Activated naive CD8-positive, alpha-beta T cell treated with anti-CD3 and anti-CD28 coated beads for 36 hours (primary cell): ENCODE data around the gene PSENEN. TPM values are rescaled to one million over a fixed set of nuclear protein-coding genes. Genes with fewer than 3 reads are reported as not detected.
"Not testable (repeated sequence)": the region's sequence is repeated elsewhere in the genome, so short reads cannot be mapped to it uniquely, and the experiment has no call there.

Source experiments
- DNase-seq: peaks from one replicate; pipeline ENCODE4 v3.0.0; 2021
- H3K27ac Mint-ChIP-seq: one replicate; pipeline ENCODE4 v1.8.0; 2022; ENCODE audit warnings: mild to moderate bottlenecking, moderate library complexity, mixed read lengths
- H3K27me3 Mint-ChIP-seq: one replicate; pipeline ENCODE4 v1.8.0; 2022; ENCODE audit warnings: mild to moderate bottlenecking, mixed read lengths
- H3K36me3 Mint-ChIP-seq: one replicate; pipeline ENCODE4 v1.8.0; 2021; ENCODE audit warnings: mild to moderate bottlenecking, mixed read lengths
- H3K4me1 Mint-ChIP-seq: one replicate; pipeline ENCODE4 v1.8.0; 2021; ENCODE audit warnings: mixed read lengths
- H3K4me3 Mint-ChIP-seq: one replicate; pipeline ENCODE4 v1.8.0; 2022; ENCODE audit warnings: mild to moderate bottlenecking, moderate library complexity, mixed read lengths
- H3K9me3 Mint-ChIP-seq: one replicate; pipeline ENCODE4 v1.8.0; 2022; ENCODE audit warnings: mixed read lengths
- total RNA-seq, 2 experiments: library from RNA; stranded (reverse); gene quantifications; one replicate each; pipeline ENCODE4 v1.2.3, GENCODE V29; 2021

The PSENEN gene
- total RNA-seq, 2 experiments from 2014 or later: 38.5 to 41.6 TPM

DNA sequence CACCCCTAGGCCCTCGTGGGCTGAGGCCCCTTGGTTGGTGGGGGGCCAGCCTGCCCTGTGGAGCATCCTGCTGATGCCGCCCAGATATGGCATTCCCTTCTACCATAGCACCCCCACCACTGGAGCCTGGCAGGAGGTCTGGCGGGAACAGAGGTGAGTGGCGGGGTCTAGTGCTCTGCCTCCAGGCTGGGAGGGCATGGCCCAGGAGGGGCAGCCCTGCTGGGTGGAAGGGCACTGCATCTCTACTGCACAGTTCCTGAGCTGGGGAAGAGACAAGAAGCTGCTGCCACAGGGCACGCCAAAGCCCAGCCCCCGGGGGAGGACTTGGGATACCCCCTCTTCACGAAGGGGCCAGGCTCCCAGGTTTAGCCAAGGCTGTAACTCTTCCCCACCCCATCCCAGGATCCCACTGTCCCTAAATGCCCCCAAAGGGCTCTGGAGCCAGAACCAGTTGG lies 30.1 kb upstream of the PSENEN start:
- Mint-ChIP-seq H3K36me3 (peaks cover 59% of the 10 kb centered on the region), H3K4me3 (peak overlapping the region; percentile 93), H3K27me3 (peaks cover 16% of the 10 kb centered on the region), H3K27ac (peak overlapping the region; percentile 98), H3K9me3 (peaks cover 2% of the 10 kb centered on the region), H3K4me1 (peaks cover 46% of the 10 kb centered on the region)
- no peak for DNase-seq

DNA sequence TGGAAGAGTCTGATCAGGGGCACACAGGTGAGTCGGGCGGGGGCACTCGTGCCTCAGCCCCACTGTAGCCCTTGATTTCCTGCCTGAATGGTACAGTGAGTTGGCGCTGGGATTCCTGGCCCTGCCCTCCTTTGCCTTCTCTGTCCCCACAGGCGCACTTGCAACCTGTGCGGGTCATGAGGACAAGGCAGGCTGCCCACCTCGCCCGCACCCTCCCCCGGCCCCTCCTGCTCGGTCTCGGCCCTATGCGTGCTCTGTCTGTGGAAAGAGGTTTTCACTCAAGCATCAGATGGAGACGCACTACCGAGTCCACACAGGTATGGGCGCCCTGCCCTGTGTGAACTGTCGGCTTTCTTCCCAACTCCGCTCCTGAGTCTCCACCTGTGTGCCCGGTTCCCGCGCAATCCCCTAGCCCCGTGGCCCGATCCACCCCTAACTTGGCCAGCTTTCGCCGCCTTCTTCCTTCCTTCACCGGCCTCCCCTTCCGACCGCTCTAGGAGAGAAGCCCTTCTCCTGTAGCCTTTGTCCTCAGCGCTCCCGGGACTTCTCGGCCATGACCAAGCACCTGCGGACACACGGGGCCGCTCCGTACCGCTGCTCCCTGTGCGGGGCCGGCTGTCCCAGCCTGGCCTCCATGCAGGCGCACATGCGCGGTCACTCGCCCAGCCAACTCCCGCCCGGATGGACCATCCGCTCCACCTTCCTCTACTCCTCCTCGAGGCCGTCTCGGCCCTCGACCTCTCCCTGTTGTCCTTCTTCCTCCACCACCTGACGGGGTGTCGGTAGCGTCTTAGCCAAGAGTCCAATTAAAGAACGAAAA lies 29.3 kb upstream of the PSENEN start:
- peaks cover 2% of the 10 kb centered on the region for H3K9me3 Mint-ChIP-seq
- H3K36me3 Mint-ChIP-seq: peaks cover 62% of the 10 kb centered on the region
- peak overlapping the region; percentile 98 for H3K27ac Mint-ChIP-seq
- peaks cover 16% of the 10 kb centered on the region for H3K27me3 Mint-ChIP-seq
- H3K4me3 Mint-ChIP-seq: peak overlapping the region; percentile 93
- peaks cover 41% of the 10 kb centered on the region for H3K4me1 Mint-ChIP-seq
- DNase-seq: no peak

DNA sequence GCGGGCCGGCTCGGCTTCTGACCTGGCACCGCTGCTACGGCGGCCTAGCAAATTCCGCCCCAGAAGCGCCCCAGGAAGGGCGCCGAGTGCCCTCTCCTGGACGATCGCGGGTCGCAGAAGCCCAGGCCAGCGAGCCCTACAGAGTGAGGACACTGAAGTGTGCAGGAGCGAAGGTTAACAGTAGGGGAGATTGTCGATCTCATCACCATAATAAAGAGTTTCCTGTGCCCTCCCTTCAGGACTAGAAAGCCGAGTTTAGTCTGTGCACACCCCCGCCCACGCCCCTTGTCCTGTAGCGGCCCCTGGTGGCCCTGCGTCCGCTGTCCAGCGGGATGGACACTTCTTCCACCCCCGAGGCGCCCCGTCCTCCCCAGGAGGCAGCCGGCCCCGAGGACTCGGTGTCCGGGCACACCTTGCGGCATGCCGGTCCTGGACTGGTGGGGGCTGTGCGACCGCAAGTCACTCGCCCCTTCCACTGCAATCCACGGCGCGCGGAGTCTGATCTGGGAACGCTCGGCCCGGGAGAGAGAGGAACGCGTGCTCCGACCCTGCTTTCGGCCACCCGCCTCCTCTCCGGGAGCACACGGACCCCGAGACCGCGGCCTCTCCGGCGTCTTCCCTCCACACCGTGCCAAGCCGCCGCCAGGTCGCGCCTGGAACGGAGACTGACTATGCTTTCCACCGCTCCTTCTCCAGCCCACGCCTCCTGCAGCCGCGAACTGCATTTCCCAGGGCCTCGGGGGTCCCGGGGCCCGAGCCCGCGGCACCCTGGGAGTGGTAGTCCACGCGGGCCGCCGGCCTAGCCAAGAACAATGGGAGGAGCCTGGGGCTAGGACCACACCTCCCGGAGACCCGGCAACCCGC lies 28.4 kb upstream of the PSENEN start:
- peak; percentile 99 for DNase-seq
- H3K4me1 Mint-ChIP-seq: peaks cover 41% of the 10 kb centered on the region
- peak overlapping the region; percentile 98 for H3K27ac Mint-ChIP-seq
- H3K4me3 Mint-ChIP-seq: peak overlapping the region; percentile 93
- peaks cover 67% of the 10 kb centered on the region for H3K36me3 Mint-ChIP-seq
- no peaks in the 10 kb centered on the region for H3K9me3 Mint-ChIP-seq
- peaks cover 16% of the 10 kb centered on the region for H3K27me3 Mint-ChIP-seq

GRCh38 chr19:35717665-35718344 lies 27.6 kb upstream of the PSENEN start, which contains the start of gene KMT2B:
KMT2B (plus strand) TSS chr19:35718003; CDS start chr19:35718019, 16 bp downstream.
- H3K36me3 Mint-ChIP-seq: peaks cover 70% of the 10 kb centered on the region
- H3K4me3 Mint-ChIP-seq: peak within 1 kb of the TSS; percentile 93
- H3K9me3 Mint-ChIP-seq: no peaks in the 10 kb centered on the region
- peak within 1 kb of the TSS; percentile 98 for H3K27ac Mint-ChIP-seq
- peaks cover 16% of the 10 kb centered on the region for H3K27me3 Mint-ChIP-seq
- H3K4me1 Mint-ChIP-seq: peaks cover 37% of the 10 kb centered on the region
- no peak for DNase-seq

- Mint-ChIP-seq H3K27ac (peak overlapping the region; percentile 94), H3K36me3 (peaks cover 72% of the 10 kb centered on the region), H3K4me1 (peaks cover 37% of the 10 kb centered on the region), H3K4me3 (peak overlapping the region; percentile 93), H3K9me3 (no peaks in the 10 kb centered on the region), H3K27me3 (peaks cover 16% of the 10 kb centered on the region)
- peak; percentile 79 for DNase-seq
Measured at GRCh38 chr19:35718345-35719041, 27.0 kb upstream of the PSENEN start.

- Mint-ChIP-seq H3K27ac (peak overlapping the region; percentile 94), H3K4me3 (peak overlapping the region; percentile 93), H3K36me3 (peaks cover 66% of the 10 kb centered on the region), H3K9me3 (no peaks in the 10 kb centered on the region), H3K27me3 (peaks cover 16% of the 10 kb centered on the region), H3K4me1 (peaks cover 33% of the 10 kb centered on the region)
- DNase-seq: no peak
Measured at GRCh38 chr19:35719402-35720162, 25.9 kb upstream of the PSENEN start.

GRCh38 chr19:35720163-35720524 lies 25.3 kb upstream of the PSENEN start:
- no peak for DNase-seq
- peak overlapping the region; percentile 74 for H3K27ac Mint-ChIP-seq
- H3K36me3 Mint-ChIP-seq: peaks cover 61% of the 10 kb centered on the region
- H3K4me1 Mint-ChIP-seq: peaks cover 30% of the 10 kb centered on the region
- no peaks in the 10 kb centered on the region for H3K9me3 Mint-ChIP-seq
- H3K4me3 Mint-ChIP-seq: peak overlapping the region; percentile 93
- H3K27me3 Mint-ChIP-seq: peaks cover 16% of the 10 kb centered on the region

GRCh38 chr19:35720648-35721047 lies 24.8 kb upstream of the PSENEN start:
- peaks cover 29% of the 10 kb centered on the region for H3K4me1 Mint-ChIP-seq
- peaks cover 59% of the 10 kb centered on the region for H3K36me3 Mint-ChIP-seq
- no peak for DNase-seq
- peaks cover 16% of the 10 kb centered on the region for H3K27me3 Mint-ChIP-seq
- H3K9me3 Mint-ChIP-seq: no peaks in the 10 kb centered on the region
- no peak overlapping the region for H3K4me3 Mint-ChIP-seq
- peak overlapping the region; percentile 72 for H3K27ac Mint-ChIP-seq

DNA sequence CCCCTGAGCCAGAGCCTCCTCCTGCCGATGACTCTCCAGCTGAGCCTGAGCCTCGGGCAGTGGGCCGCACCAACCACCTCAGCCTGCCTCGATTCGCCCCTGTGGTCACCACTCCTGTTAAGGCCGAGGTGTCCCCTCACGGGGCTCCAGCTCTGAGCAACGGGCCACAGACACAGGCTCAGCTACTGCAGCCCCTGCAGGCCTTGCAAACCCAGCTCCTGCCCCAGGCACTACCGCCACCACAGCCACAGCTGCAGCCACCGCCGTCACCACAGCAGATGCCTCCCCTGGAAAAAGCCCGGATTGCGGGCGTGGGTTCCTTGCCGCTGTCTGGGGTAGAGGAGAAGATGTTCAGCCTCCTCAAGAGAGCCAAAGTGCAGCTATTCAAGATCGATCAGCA lies 24.1 kb upstream of the PSENEN start:
- Mint-ChIP-seq H3K27ac (peak overlapping the region; percentile 56), H3K27me3 (peaks cover 16% of the 10 kb centered on the region), H3K9me3 (no peaks in the 10 kb centered on the region), H3K36me3 (peaks cover 56% of the 10 kb centered on the region), H3K4me3 (peak overlapping the region; percentile 55), H3K4me1 (peaks cover 27% of the 10 kb centered on the region)
- no peak for DNase-seq

DNA sequence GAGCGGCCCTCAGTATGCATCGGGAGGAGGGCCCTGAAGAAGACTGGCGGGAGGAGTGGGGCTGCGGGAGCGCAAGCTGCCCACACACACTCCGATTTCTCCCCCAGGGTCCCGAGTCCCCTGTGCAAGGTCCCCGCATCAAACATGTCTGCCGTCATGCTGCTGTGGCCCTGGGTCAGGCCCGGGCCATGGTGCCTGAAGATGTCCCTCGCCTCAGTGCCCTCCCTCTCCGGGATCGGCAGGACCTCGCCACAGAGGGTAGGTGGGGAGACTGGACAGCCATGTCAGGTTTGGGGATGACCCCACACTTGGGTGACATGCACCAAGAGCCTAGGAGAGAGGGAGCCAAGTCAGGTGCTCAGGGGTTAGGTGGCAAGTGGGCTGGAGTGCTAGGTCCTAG lies 23.0 kb upstream of the PSENEN start:
- H3K27me3 Mint-ChIP-seq: peaks cover 12% of the 10 kb centered on the region
- peaks cover 48% of the 10 kb centered on the region for H3K36me3 Mint-ChIP-seq
- no peak for DNase-seq
- no peaks in the 10 kb centered on the region for H3K9me3 Mint-ChIP-seq
- H3K4me1 Mint-ChIP-seq: peaks cover 23% of the 10 kb centered on the region
- H3K4me3 Mint-ChIP-seq: no peak overlapping the region
- no peak overlapping the region for H3K27ac Mint-ChIP-seq

DNA sequence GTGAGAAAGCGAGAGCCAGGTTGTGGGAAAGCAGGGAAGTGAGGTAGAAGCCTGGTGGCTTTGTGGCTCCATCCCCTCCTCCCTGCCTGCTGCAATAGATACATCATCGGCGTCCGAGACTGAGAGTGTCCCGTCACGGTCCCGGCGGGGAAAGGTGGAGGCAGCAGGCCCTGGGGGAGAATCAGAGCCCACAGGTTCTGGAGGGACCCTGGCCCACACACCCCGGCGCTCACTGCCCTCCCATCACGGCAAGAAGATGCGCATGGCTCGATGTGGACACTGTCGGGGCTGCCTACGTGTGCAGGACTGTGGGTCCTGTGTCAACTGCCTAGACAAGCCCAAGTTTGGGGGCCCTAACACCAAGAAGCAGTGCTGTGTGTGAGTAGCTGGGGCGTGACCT lies 22.6 kb upstream of the PSENEN start:
- Mint-ChIP-seq H3K4me3 (no peak overlapping the region), H3K27ac (no peak overlapping the region), H3K27me3 (peaks cover 12% of the 10 kb centered on the region), H3K36me3 (peaks cover 48% of the 10 kb centered on the region), H3K9me3 (no peaks in the 10 kb centered on the region), H3K4me1 (peaks cover 23% of the 10 kb centered on the region)
- DNase-seq: no peak

DNA sequence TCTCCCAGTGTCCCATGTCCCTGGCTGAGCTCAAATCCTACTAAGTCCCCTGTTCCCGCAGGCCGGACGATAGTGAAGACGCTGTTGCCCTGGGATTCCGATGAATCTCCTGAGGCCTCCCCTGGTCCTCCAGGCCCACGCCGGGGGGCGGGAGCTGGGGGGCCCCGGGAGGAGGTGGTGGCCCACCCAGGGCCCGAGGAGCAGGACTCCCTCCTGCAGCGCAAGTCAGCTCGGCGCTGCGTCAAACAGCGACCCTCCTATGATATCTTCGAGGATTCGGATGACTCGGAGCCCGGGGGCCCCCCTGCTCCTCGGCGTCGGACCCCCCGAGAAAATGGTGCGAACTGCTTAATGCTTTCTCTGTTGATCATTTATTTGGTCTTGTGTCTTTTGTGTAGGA lies 21.8 kb upstream of the PSENEN start:
- H3K4me3 Mint-ChIP-seq: no peak overlapping the region
- H3K27ac Mint-ChIP-seq: peak overlapping the region; percentile 51
- DNase-seq: no peak
- peaks cover 21% of the 10 kb centered on the region for H3K4me1 Mint-ChIP-seq
- H3K27me3 Mint-ChIP-seq: peaks cover 7% of the 10 kb centered on the region
- peaks cover 48% of the 10 kb centered on the region for H3K36me3 Mint-ChIP-seq
- no peaks in the 10 kb centered on the region for H3K9me3 Mint-ChIP-seq

- Mint-ChIP-seq H3K4me1 (peaks cover 17% of the 10 kb centered on the region), H3K27ac (peak overlapping the region; percentile 51)
Measured at GRCh38 chr19:35724132-35724531, 21.3 kb upstream of the PSENEN start.

GRCh38 chr19:35724560-35724959 lies 20.9 kb upstream of the PSENEN start:
- no peaks in the 10 kb centered on the region for H3K9me3 Mint-ChIP-seq
- no peak overlapping the region for H3K4me3 Mint-ChIP-seq
- no peaks in the 10 kb centered on the region for H3K27me3 Mint-ChIP-seq
- DNase-seq: no peak
- H3K36me3 Mint-ChIP-seq: peaks cover 43% of the 10 kb centered on the region
- peaks cover 13% of the 10 kb centered on the region for H3K4me1 Mint-ChIP-seq
- no peak overlapping the region for H3K27ac Mint-ChIP-seq

More at GRCh38 chr19:35724132-35724531, 21.3 kb upstream of the PSENEN start:
- DNase-seq, H3K4me3 Mint-ChIP-seq, H3K9me3 Mint-ChIP-seq, H3K27me3 Mint-ChIP-seq: not testable (repeated sequence)
- H3K36me3 Mint-ChIP-seq: peaks cover 47% of the 10 kb centered on the region
